ENCODE measurements around the gene NTSR1.

Gene NTSR1

GRCh38 chr20:62778058-62778457 lies 69.4 kb downstream of the NTSR1 start:
- no peak for TF ChIP-seq CTCF (IDR thresholded peaks at IDR 0.05; ENCODE audit: insufficient read depth, missing control alignments)
- FAIRE-seq (no peak), DNase-seq (ENCODE audit: insufficient read length, low spot score) (no peak)

- no peak for DNase-seq (ENCODE audit: insufficient read length, low spot score)
- no peak for FAIRE-seq
- no peak for TF ChIP-seq CTCF (IDR thresholded peaks at IDR 0.05; ENCODE audit: insufficient read depth, missing control alignments)
Observed at GRCh38 chr20:62778601-62779416, 70.2 kb downstream of the NTSR1 start.

GRCh38 chr20:62779417-62779685 lies 70.7 kb downstream of the NTSR1 start:
- DNase-seq (ENCODE audit: insufficient read length, low spot score), result no peak
- no peak for TF ChIP-seq CTCF (IDR thresholded peaks at IDR 0.05; ENCODE audit: insufficient read depth, missing control alignments)

GRCh38 chr20:62780204-62780603 lies 71.6 kb downstream of the NTSR1 start:
- TF ChIP-seq CTCF (IDR thresholded peaks at IDR 0.05; ENCODE audit: insufficient read depth, missing control alignments), result no peak
- FAIRE-seq (peak; percentile 69), DNase-seq (ENCODE audit: insufficient read length, low spot score) (no peak)

More at GRCh38 chr20:62779417-62779685, 70.7 kb downstream of the NTSR1 start:
- FAIRE-seq, result no peak

- FAIRE-seq (no peak), DNase-seq (ENCODE audit: insufficient read length, low spot score) (no peak)
- TF ChIP-seq CTCF (IDR thresholded peaks at IDR 0.05; ENCODE audit: insufficient read depth, missing control alignments), result no peak
Observed at GRCh38 chr20:62780696-62781095, 72.1 kb downstream of the NTSR1 start.

GRCh38 chr20:62782149-62782892 lies 73.7 kb downstream of the NTSR1 start:
- DNase-seq (ENCODE audit: insufficient read length, low spot score) (no peak), FAIRE-seq (no peak)
- peak; percentile 49 for TF ChIP-seq CTCF (IDR thresholded peaks at IDR 0.05; ENCODE audit: insufficient read depth, missing control alignments)

- DNase-seq (ENCODE audit: insufficient read length, low spot score), result no peak
- FAIRE-seq, result no peak
- TF ChIP-seq CTCF (IDR thresholded peaks at IDR 0.05; ENCODE audit: insufficient read depth, missing control alignments), result no peak
Observed at GRCh38 chr20:62782893-62783278, 74.2 kb downstream of the NTSR1 start.

Measured in D721Med (cell line).